Loucy (cell line): ENCODE data around the gene PLOD3.

ENCODE experiments used
- EZH2phosphoT487 ChIP-seq: fragments of 200-600 bp; IDR thresholded peaks from 2 replicates; pipeline ENCODE4 v1.6.1; 2018; ENCODE audit warnings: antibody characterized with exemption, mild to moderate bottlenecking, moderate library complexity, borderline replicate concordance
- TF ChIP-seq, protein P1 (sequence below): fragments of 200-600 bp; sonication (generic); conservative IDR thresholded peaks from 2 replicates; pipeline ENCODE4 v1.5.1; 2014; ENCODE audit warnings: mild to moderate bottlenecking, antibody characterized with exemption, low read length

DNA sequence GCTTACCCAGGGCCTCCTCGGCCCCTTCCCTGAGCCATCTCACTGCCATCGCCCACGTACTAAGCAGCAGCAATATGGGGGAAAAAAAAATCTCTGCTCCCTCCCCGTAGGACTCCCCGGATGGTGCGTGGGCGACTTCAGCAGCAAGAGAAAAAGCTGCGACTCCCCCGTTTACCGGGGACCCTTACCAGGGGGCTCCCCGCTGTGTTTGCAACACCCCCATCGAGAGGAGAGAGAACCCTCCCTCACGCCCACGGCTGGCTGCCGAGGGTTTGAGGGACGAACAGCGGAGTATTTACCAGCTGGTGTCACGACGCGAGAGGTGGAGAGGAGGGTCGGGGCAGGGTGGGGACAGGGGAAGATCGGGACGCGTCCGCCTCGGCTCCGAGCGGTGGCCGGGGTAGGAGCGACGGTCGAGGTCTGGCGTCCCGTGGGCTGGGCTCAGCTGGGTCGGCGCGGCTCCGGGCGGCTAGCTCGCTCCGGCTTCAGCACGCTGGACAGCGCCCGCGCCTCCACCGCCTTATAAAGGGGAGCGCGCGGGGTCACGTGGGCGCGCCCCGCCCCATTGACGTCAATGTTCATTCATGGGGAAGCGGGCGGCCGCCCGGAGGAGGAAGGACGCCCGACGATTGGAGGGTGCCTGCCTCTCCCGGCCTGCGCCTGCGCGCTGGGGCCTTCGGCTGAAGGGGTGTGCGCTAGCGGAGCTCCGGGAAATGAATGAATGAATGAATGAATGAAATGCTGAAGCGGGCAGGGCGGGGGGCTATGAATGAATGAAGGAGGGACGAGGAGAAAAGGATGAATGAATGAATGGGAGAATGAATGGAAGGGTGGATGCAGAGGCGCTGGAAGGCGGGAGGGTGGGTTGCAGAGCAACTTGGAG, 52.1 kb downstream of the PLOD3 start, which contains the start of gene VGF:
- TF ChIP-seq, protein P1, sequence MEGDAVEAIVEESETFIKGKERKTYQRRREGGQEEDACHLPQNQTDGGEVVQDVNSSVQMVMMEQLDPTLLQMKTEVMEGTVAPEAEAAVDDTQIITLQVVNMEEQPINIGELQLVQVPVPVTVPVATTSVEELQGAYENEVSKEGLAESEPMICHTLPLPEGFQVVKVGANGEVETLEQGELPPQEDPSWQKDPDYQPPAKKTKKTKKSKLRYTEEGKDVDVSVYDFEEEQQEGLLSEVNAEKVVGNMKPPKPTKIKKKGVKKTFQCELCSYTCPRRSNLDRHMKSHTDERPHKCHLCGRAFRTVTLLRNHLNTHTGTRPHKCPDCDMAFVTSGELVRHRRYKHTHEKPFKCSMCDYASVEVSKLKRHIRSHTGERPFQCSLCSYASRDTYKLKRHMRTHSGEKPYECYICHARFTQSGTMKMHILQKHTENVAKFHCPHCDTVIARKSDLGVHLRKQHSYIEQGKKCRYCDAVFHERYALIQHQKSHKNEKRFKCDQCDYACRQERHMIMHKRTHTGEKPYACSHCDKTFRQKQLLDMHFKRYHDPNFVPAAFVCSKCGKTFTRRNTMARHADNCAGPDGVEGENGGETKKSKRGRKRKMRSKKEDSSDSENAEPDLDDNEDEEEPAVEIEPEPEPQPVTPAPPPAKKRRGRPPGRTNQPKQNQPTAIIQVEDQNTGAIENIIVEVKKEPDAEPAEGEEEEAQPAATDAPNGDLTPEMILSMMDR, result no peak
- TF ChIP-seq EZH2phosphoT487, result no peak
